NCI-H82 treated with DMSO at 0.1 percent for 48 hours (cell line): ENCODE data around the gene MAMDC2.
"Not testable (repeated sequence)": the region's sequence is repeated elsewhere in the genome, so short reads cannot be mapped to it uniquely, and the experiment has no call there.

Source experiments
- DNase-seq: peaks from one replicate; lab custom pipeline; 2025; ENCODE audit not compliant: unreplicated experiment; lab: John Stamatoyannopoulos, UW

MAMDC2 gene

GRCh38 chr9:70036641-70037040 is 7.0 kb upstream of the MAMDC2 start:
- DNase-seq, result no peak

- not testable (repeated sequence) for DNase-seq
Observed at GRCh38 chr9:70038171-70038621, 5.5 kb upstream of the MAMDC2 start.

DNA sequence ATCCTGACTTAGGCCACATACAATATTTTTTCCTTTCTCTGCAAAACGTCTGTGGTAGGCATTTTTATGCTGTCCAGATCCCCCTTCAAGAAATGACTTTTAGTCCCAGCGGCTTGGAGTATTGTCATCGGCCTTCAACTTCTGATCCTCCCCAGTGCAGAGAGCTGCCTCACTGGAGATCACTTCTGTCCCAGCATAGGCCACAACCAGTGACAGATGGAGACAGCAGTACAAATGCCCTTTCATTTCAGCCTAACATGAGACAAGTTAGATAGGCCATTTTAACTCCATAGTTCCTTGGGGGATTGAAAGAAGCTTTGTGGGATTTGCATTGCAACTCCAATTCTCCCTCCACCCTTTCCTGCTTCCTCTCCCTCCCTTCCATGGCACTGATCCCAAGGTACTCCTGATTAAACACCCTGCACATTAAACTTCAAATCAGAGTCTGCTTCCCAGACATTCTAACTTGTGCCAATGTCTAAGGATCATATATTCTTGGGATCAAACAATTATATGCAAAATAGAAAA is 3.2 kb upstream of the MAMDC2 start:
- DNase-seq, result peak; percentile 81

- DNase-seq, result no peak
Observed at GRCh38 chr9:70042461-70043215, 1.0 kb upstream of the MAMDC2 start.

DNA sequence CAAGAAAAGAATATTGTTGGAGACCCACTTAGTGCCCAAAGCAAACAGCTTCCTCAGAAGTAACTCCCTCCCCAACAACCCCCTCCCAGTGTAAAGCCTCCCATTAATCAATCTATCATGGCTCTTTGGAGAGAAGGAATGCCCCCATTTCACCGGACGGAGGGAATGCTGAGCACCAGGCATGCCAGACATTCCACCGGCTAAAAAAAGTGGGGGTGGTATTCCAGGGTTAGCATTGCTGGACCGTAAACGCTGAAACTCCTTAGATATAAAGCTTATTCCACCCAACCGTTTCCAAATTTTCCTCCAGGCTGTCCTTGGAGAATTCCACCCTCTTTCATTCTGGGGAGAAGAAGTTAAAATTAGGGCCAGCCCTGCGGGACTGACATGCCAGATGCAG is 363 bp upstream of the MAMDC2 start:
- DNase-seq, result no peak

GRCh38 chr9:70044490-70045307 is 1.1 kb downstream of the MAMDC2 start:
- no peak for DNase-seq

DNA sequence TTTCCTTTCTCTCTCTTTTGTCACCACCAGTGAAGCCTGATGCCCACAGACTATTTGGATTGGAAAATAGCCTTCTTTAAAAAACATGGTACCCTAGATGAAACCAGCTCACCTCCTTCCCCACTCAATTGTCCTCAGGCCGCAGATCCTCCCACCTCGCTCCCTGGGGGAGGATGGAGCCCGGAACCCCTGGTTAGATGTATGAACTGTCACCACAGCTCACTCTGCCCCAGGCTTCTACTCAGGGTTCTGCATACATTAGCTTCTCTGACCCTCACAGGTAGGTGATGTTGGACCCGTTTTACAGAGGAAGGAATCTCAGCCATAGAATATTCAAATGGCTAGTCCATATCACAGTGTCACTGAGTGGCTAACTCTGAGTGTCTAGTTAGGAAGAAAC is 1.8 kb downstream of the MAMDC2 start:
- DNase-seq, result no peak

DNA sequence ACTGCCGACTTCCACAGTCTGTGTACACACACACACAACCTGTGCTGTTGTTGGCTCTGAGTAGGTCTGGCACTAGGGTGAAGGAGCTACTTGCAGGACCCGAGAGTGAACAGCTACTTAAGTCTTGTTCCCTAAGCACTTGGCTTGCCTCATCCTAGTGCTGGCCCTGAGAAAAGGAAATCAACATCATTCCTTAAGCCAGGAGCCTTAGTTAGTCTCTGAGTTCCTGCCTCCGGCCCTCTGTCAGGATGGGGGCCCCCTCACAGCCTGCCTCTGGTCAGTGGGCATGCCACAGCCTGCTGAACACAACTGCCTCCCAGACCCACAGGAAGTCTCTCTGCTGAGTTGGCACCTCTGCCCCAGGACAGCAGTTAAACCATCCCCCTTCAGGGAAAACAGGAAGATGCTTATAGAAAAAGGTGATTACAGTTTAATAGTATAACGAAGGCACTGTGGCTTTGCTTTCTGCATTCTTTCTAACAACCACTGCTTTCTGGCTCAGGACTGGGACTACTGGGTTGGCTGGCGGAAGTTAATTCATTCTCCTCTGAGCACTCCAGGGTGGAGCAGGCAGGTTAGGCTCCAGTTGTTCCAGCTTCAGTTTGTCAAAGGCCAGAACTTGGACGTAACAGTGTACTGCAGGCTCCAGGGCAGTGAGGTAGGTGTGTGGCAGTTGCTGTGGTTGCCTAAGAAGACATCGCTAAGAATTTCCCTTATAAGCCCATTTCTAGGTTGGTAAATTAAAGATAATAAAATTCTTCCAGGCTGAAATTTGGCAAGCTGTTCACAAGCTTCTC is 2.8 kb downstream of the MAMDC2 start:
- DNase-seq, result no peak

GRCh38 chr9:70049236-70049635 is 5.6 kb downstream of the MAMDC2 start:
- DNase-seq, result no peak

DNA sequence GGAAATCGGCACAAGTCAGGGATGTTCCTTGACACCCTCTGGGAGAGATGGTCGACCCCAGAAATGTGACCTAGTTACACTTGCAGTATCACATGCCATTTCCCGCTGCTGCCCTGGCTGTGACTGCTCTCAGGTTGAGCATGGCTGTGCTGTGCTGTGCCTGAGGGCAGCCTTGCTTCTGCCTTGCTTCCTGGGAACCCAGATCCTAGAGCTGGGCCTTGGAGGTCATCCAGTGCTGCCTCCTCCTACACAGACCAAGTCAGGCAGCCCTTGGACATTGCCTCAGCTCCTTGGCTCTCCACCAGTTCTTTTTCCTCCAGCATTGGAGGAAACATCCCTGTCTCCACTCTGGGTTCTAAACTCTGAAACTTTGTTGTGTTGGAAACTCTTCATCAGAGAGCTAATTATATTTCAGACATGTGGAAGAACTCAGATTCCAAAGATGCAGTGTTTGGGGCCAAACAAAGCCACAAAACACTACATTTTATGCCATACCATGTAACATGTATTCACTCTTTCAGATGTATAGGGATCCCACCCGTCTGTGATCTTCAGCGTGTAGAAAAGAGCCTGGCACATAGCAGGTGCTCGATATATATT is 6.1 kb downstream of the MAMDC2 start:
- DNase-seq, result no peak

DNA sequence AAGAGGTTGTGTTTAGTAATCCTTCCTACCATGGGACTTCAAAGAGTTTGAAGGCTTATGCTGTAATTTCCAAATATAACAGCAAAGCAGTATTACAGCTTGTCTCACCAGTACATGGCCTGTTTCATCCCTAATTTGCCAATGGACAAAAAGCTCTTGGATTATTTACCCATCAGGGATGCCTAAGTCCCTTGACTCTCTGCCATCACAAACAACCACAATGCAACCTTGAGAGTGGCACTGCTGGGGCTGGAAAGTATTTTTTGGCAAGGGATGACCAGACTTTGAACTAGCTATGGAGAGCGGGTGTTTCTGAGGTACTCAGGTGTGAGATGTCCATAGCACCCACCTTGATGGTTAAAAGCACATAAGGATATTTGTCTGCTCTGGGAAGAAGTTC is 9.1 kb downstream of the MAMDC2 start:
- no peak for DNase-seq

DNA sequence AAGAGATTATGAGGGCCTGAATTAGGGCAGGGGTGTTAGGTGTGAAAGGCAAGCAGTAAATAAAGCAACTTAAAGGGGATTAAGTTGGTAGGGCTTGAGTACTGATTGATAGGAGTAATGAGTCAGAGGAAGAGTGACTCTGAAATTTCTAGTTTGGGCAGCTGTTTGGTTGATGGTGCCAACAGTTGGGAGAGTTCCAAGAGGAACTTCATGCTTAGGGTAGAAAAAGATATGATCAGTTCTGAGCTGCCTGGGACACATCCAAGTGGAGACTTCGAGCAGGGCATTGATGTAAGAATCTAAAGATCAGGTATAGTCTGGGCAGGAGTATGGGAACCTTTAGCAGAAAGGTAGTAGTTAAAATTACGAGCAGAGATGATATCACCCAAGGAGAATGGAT is 10.2 kb downstream of the MAMDC2 start:
- peak; percentile 73 for DNase-seq

GRCh38 chr9:70054521-70054920 is 10.9 kb downstream of the MAMDC2 start:
- DNase-seq, result no peak

- DNase-seq, result no peak
Observed at GRCh38 chr9:70055406-70056210, 12.0 kb downstream of the MAMDC2 start.

GRCh38 chr9:70056211-70056944 is 12.7 kb downstream of the MAMDC2 start:
- no peak for DNase-seq

DNA sequence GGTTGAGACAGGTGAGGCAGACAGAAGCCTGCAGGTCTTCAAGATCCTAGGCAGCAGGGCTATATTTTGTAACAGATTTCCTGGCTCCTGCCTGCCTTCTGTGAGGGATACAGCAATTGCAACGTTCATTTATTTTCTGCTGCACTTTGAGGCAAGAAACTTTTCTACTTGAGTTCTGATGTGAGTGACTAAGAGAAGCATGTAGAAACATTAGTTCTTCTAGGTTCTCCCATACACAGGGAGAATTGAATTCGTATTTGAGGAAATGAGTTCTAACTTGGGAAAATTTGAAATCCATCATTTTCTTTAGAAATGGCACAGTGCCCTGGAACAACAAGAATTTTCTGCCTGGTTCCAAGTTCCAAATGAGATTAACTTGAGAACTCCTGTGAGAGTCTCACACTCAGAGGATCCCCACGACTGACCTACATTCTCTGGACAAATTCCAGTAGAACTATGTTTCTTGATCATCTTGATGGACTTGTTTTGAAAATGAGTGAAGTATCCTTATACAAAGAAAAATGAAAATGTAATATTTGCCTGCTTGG is 15.0 kb downstream of the MAMDC2 start:
- DNase-seq, result no peak

GRCh38 chr9:70060148-70060882 is 16.7 kb downstream of the MAMDC2 start:
- DNase-seq, result no peak

DNA sequence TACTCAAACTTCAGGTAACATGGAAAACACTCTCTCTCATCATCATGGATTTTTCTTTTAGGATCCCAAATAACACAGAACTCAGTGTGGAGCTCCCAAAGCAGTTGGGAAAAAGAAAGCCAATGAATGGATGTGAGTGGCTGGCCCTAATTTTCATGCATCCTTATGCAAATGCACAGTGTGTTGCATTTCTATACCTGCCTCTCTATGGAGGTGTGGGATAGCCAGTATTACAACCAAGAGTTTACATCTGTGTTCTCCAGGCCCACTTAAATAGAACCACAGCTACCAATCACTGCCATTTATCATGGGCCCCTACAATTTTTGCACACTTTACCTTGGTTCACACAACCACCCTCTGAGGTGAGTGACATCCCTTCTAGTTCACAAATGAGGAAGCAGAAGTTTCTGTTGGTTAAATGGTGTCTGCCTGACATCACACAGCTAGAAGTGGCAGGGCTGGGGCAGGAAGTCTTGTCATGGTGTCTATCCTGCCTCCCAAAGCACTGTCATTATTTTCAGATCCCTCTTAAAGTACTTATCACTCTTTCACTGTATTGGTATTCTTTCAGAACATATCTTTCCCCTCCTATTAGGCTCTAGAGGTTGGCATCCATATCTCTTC is 17.3 kb downstream of the MAMDC2 start:
- DNase-seq, result no peak
